Measurements from ENCODE around the gene WDR45. TPM values are rescaled to one million over a fixed set of nuclear protein-coding genes. Genes with fewer than 3 reads are reported as not detected.
"Not testable (repeated sequence)": the region's sequence is repeated elsewhere in the genome, so short reads cannot be mapped to it uniquely, and the experiment has no call there.

The WDR45 gene
- total RNA-seq: 10 to 100 TPM; 43.2 to 52.0 TPM
- polyA plus RNA-seq (ENCODE audit: insufficient read depth, low read depth, low replicate concordance): 27.1 TPM
- long read RNA-seq, donor 1, transcript WDR45-207 (11 exons, 1,639 nt): major isoform, 14 of 24 reads
- long read RNA-seq, donor 1, partial matches to known transcripts: 6 of 24 reads
- long read RNA-seq, donor 1, other reads (novel, unspliced or antisense): 0 of 24 reads
- long read RNA-seq, donor 2, transcript WDR45-207 (11 exons, 1,639 nt): major isoform, 9 of 10 reads
- long read RNA-seq, donor 2, partial matches to known transcripts: 0 of 10 reads
- long read RNA-seq, donor 2, other reads (novel, unspliced or antisense): 0 of 10 reads

GRCh38 chrX:49079489-49080428 lies at the start of gene WDR45:
Gene WDR45 (minus strand): TSS chrX:49079887. CDS start chrX:49078095, 1,792 bp downstream.
- 0 to 1% methylated on average over 17 to 40 of the region's 55 CpGs for WGBS, 2 donors
- intact Hi-C loops (cut with DNase I; ENCODE audit: low total_unique reads): no loop called here

DNA sequence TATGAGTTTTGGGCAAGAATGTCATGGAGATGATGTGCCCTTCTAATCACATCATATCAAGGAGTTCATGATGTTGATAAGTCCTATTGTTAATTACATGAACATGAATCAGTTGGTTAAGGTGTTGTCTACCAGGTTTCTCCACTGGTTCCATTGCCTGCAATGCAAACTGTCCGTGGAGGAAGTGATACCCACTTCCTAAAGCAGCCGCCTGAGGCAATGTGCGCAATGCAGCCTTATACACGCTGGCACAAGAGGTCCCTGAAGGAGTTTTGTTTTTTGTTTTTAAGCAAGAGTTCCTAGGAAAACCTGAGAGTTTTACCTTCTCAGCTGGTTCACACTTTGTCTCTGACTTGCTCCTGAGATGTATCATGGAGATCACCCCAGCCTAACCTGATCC lies 49.7 kb upstream of the WDR45 start:
- H3K4me1 ChIP-seq: no peaks in the 10 kb centered on the region
- H3K9me3 ChIP-seq: no peaks in the 10 kb centered on the region
- DNase-seq: no peak
- intact Hi-C loops (cut with DNase I; ENCODE audit: low total_unique reads): no loop called here
- TF ChIP-seq CTCF (IDR thresholded peaks at IDR 0.05) (no peak), POLR2A (IDR thresholded peaks at IDR 0.05) (no peak)
- H3K27me3 ChIP-seq: no peaks in the 10 kb centered on the region
- no peak overlapping the region for H3K27ac ChIP-seq
- H3K4me3 ChIP-seq: no peak overlapping the region
- H3K36me3 ChIP-seq (ENCODE audit: low read depth, missing control alignments): no peaks in the 10 kb centered on the region
- WGBS, 2 donors: 73 to 78% methylated on average over 4 of the region's 4 CpGs

More at GRCh38 chrX:49079489-49080428, at the start of gene WDR45:
- no peak for TF ChIP-seq POLR2A (IDR thresholded peaks at IDR 0.05)
- TF ChIP-seq CTCF (IDR thresholded peaks at IDR 0.05): no peak
- Histone ChIP-seq H3K4me1 (no peaks in the 10 kb centered on the region), H3K27me3 (no peaks in the 10 kb centered on the region), H3K27ac (peak within 1 kb of the TSS; percentile 86 to 91), H3K4me3 (peak within 1 kb of the TSS; percentile 59 to 67), H3K9me3 (no peaks in the 10 kb centered on the region), H3K36me3 (ENCODE audit: low read depth, missing control alignments) (no peaks in the 10 kb centered on the region)
- DNase-seq: peak; percentile 82

GRCh38 chrX:49127742-49128258 lies 48.1 kb upstream of the WDR45 start:
- H3K4me1 ChIP-seq; intact Hi-C loops (cut with DNase I; ENCODE audit: low total_unique reads); H3K9me3 ChIP-seq; H3K4me3 ChIP-seq; H3K36me3 ChIP-seq (ENCODE audit: low read depth, missing control alignments); H3K27ac ChIP-seq; DNase-seq; H3K27me3 ChIP-seq: not testable (repeated sequence)
- 90 to 93% methylated on average over 11 to 13 of the region's 13 CpGs for WGBS, 2 donors

DNA sequence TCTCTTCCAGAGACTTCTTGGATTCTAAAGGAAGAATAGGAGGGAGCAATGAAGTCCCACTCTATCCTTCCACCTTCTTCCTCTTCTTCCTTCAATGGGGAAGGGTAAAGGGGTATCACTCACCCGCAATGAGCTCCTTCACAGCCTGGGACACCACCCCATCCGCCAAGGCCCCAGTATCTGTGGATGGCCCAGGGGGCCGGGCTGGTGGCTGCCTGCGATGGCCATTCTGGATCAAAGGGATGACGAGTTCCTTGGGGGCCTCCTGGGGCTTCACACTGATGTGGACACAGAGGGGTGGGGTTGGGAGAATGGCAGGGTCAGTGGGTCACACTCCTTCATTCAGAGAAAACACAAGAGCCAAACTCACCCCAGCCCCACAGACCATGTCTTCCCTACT lies 42.8 kb upstream of the WDR45 start:
- Histone ChIP-seq H3K27me3 (no peaks in the 10 kb centered on the region), H3K9me3 (no peaks in the 10 kb centered on the region), H3K4me3 (no peak overlapping the region), H3K36me3 (ENCODE audit: low read depth, missing control alignments) (no peaks in the 10 kb centered on the region), H3K4me1 (no peaks in the 10 kb centered on the region), H3K27ac (no peak overlapping the region)
- 75 to 85% methylated on average over 4 to 5 of the region's 5 CpGs for WGBS, 2 donors
- no peak for TF ChIP-seq CTCF (IDR thresholded peaks at IDR 0.05)
- DNase-seq: no peak
- intact Hi-C loops (cut with DNase I; ENCODE audit: low total_unique reads): no loop called here

- WGBS, 2 donors: 50 to 60% methylated on average over 1 of the region's 1 CpG
- Histone ChIP-seq H3K27ac (no peak overlapping the region), H3K4me1 (no peaks in the 10 kb centered on the region), H3K36me3 (ENCODE audit: low read depth, missing control alignments) (no peaks in the 10 kb centered on the region), H3K27me3 (no peaks in the 10 kb centered on the region), H3K9me3 (no peaks in the 10 kb centered on the region), H3K4me3 (no peak overlapping the region)
- DNase-seq: no peak
- TF ChIP-seq CTCF (IDR thresholded peaks at IDR 0.05) (no peak), POLR2A (IDR thresholded peaks at IDR 0.05) (no peak)
- intact Hi-C loops (cut with DNase I; ENCODE audit: low total_unique reads): no loop called here
These were observed 40.4 kb upstream of the WDR45 start for GRCh38 chrX:49120091-49120490.
